Measurements from ENCODE around the gene BPIFB6.

Gene BPIFB6

GRCh38 chr20:33093582-33093981 lies 62.1 kb downstream of the BPIFB6 start:
- DNase-seq, result no peak

All from CD4-positive, alpha-beta T cell treated with Interleukin-12 subunit alpha and Interleukin-12 subunit beta, for 1 hour (primary cell).